Activated B cell treated with CpG ODN at 0.5 μM for 24 hours (primary cell): ENCODE results near the gene SLC35F4. TPM values are rescaled to one million over a fixed set of nuclear protein-coding genes. Genes with fewer than 3 reads are reported as not detected.

Experiments used
- ATAC-seq: fragments of 200-7000 bp; cut with Tn5 transposase; one replicate; pipeline ENCODE4 v1.10.0; 2021; ENCODE audit warnings: low read depth, mild to moderate bottlenecking, moderate library complexity
- CTCF ChIA-PET: fragments of 350-600 bp; sonication (Branson Sonifier 250); formaldehyde crosslinking; loops from one replicate; lab custom pipeline; 2021; ENCODE audit warnings: antibody characterized with exemption; lab: Charles Lee
- POLR2A ChIA-PET: fragments of 350-600 bp; sonication (Branson Sonifier 250); formaldehyde crosslinking; loops from one replicate; lab custom pipeline; 2021; ENCODE audit warnings: antibody characterized with exemption; lab: Charles Lee
- DNase-seq: peaks from one replicate; pipeline ENCODE4 v3.0.0; 2022
- H3K27ac Mint-ChIP-seq: one replicate; pipeline ENCODE4 v1.8.0; 2020; ENCODE audit warnings: mixed read lengths
- H3K27me3 Mint-ChIP-seq: one replicate; pipeline ENCODE4 v1.8.0; 2021; ENCODE audit warnings: mixed read lengths
- H3K36me3 Mint-ChIP-seq: one replicate; pipeline ENCODE4 v1.8.0; 2021; ENCODE audit warnings: low read depth, mixed read lengths
- H3K4me1 Mint-ChIP-seq: one replicate; pipeline ENCODE4 v1.8.0; 2021; ENCODE audit warnings: mixed read lengths
- H3K4me3 Mint-ChIP-seq: one replicate; pipeline ENCODE4 v1.8.0; 2020; ENCODE audit warnings: mild to moderate bottlenecking, mixed read lengths
- H3K9me3 Mint-ChIP-seq: one replicate; pipeline ENCODE4 v1.8.0; 2020; ENCODE audit warnings: mixed read lengths
- intact Hi-C: fragments of 100-400 bp; cut with micrococcal nuclease; formaldehyde crosslinking; loops from one replicate; pipeline ENCODE4 v1.15.1; 2024
- total RNA-seq: library from RNA; stranded (reverse); gene quantifications from 2 replicates; pipeline ENCODE4 v1.2.3, GENCODE V29; 2022
- TF ChIP-seq, protein P1 (sequence below): fragments of 200-600 bp; IDR thresholded peaks from one replicate; pipeline ENCODE4 v1.8.0; 2022; ENCODE audit warnings: antibody characterized with exemption, mild to moderate bottlenecking

The SLC35F4 gene
- total RNA-seq, 1 donor from 2014 or later: not detected

DNA sequence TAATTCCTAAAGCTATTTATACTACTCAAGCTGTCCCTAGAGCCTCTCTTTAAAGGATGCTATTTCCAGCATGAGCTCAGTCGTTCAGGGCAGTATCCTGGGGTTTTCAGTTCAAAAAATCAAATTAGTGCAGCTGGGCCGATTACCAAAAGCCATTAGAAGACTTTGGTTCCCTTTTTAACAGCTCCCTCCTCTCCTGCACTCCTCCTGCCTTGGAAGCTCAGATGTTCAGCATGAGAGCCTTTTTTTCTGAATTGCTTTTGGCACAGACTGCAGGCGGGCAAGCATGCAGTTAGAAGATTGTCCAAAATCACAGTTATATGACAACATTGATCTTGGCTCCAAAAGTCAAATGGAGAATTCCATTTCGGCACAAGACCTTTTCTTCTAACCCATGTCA, 179.6 kb downstream of the SLC35F4 start:
- no peaks in the 10 kb centered on the region for H3K4me1 Mint-ChIP-seq
- no peaks in the 10 kb centered on the region for H3K27me3 Mint-ChIP-seq
- no peak for DNase-seq
- H3K27ac Mint-ChIP-seq: no peak overlapping the region
- H3K4me3 Mint-ChIP-seq: no peak overlapping the region
- ATAC-seq: no peak
- TF ChIP-seq, protein P1, sequence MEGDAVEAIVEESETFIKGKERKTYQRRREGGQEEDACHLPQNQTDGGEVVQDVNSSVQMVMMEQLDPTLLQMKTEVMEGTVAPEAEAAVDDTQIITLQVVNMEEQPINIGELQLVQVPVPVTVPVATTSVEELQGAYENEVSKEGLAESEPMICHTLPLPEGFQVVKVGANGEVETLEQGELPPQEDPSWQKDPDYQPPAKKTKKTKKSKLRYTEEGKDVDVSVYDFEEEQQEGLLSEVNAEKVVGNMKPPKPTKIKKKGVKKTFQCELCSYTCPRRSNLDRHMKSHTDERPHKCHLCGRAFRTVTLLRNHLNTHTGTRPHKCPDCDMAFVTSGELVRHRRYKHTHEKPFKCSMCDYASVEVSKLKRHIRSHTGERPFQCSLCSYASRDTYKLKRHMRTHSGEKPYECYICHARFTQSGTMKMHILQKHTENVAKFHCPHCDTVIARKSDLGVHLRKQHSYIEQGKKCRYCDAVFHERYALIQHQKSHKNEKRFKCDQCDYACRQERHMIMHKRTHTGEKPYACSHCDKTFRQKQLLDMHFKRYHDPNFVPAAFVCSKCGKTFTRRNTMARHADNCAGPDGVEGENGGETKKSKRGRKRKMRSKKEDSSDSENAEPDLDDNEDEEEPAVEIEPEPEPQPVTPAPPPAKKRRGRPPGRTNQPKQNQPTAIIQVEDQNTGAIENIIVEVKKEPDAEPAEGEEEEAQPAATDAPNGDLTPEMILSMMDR: no peak
- ChIA-PET CTCF (no interaction called here), POLR2A (no interaction called here)
- no peaks in the 10 kb centered on the region for H3K36me3 Mint-ChIP-seq
- intact Hi-C loops: no loop called here
- H3K9me3 Mint-ChIP-seq: no peaks in the 10 kb centered on the region

DNA sequence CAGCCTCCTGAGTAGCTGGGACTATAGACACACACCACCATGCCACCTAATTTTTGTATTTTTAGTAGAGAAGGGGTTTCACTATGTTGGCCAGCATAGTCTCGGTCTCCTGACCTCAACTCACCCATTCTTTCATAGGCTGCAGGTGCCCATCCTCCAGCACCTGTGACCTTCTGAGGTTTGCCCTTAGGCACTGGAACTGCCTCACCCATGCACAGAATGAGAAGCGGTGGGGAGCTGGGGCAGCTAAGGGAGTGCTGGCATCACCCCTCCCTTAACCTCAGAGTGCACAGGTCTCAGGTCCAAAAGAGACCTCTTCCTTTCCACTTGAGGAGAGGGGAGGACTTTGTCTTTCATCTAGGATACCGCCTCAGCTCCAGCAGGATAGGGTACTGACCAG, 194.9 kb downstream of the SLC35F4 start:
- Mint-ChIP-seq H3K9me3 (peaks cover 3% of the 10 kb centered on the region), H3K27me3 (no peaks in the 10 kb centered on the region), H3K36me3 (no peaks in the 10 kb centered on the region), H3K4me1 (no peaks in the 10 kb centered on the region), H3K4me3 (no peak overlapping the region), H3K27ac (no peak overlapping the region)
- POLR2A ChIA-PET: no interaction called here
- TF ChIP-seq, protein P1: no peak
- CTCF ChIA-PET: no interaction called here
- DNase-seq (no peak), ATAC-seq (no peak)
- intact Hi-C loops: no loop called here

DNA sequence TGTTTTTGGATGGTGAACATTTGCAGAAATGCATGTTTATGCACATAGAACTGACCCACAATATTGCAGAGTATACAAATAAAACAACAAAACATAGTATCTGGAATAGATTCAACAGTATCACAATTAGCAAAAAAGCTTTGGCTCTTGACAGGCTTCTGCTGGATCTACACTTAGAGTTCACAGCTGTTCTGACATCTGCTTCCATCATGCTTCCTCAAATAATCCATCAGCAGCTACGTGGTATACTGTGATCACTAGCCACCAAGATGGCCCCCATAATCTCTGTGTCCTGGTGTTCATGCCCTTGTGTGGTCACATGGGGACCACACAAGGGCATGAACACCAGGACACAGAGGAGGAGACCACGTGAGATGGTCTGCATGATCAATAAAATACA, 205.7 kb downstream of the SLC35F4 start:
- H3K4me1 Mint-ChIP-seq: no peaks in the 10 kb centered on the region
- POLR2A ChIA-PET: no interaction called here
- no peaks in the 10 kb centered on the region for H3K27me3 Mint-ChIP-seq
- H3K4me3 Mint-ChIP-seq: no peak overlapping the region
- CTCF ChIA-PET: no interaction called here
- peaks cover 9% of the 10 kb centered on the region for H3K9me3 Mint-ChIP-seq
- no peaks in the 10 kb centered on the region for H3K36me3 Mint-ChIP-seq
- intact Hi-C loops: no loop called here
- DNase-seq (no peak), ATAC-seq (no peak)
- H3K27ac Mint-ChIP-seq: no peak overlapping the region
- TF ChIP-seq, protein P1: no peak

DNA sequence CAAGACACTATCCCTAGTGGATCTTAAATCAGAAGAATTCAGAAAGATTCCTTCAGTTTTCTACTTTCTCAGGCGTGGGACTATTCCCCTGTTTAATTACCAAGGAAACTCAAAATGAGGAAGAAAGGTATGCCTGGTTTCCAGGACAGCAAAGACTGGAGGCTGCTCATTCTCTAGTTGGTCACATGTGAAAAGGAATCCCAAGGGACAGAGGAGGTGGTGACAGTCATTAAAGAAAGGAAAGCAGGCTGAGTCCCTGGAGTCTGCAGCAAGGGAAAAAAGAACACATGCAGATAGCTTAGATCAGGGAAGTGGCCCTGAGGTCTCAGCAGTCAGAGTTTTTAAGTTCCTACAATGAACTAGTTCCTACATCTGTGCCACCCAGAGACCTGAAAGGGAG, 206.8 kb downstream of the SLC35F4 start:
- POLR2A ChIA-PET: no interaction called here
- H3K27me3 Mint-ChIP-seq: no peaks in the 10 kb centered on the region
- no peak for DNase-seq
- intact Hi-C loops: no loop called here
- H3K9me3 Mint-ChIP-seq: peaks cover 9% of the 10 kb centered on the region
- CTCF ChIA-PET: no interaction called here
- TF ChIP-seq, protein P1: no peak
- H3K27ac Mint-ChIP-seq: no peak overlapping the region
- no peaks in the 10 kb centered on the region for H3K4me1 Mint-ChIP-seq
- no peak overlapping the region for H3K4me3 Mint-ChIP-seq
- no peaks in the 10 kb centered on the region for H3K36me3 Mint-ChIP-seq
- no peak for ATAC-seq

DNA sequence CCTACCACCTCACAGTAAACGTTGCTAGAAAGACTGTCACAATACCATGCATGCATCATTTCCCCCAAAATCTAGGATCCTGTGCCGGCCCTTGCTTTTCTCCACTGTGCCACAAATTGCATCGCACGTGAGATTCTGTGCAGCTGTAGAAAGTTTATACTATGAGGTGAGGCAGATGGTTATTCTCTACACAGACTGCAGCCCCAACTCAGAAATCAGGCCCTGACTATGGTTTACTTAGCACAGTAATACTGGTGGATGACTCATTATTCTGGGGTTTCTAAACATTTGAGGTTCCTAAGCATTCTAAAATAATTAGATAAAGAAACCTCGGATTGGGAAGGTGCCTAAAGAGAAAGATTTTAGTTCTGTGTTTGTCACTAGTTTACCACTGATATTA, 208.4 kb downstream of the SLC35F4 start:
- no peaks in the 10 kb centered on the region for H3K4me1 Mint-ChIP-seq
- no peak overlapping the region for H3K27ac Mint-ChIP-seq
- ChIA-PET POLR2A (no interaction called here), CTCF (no interaction called here)
- TF ChIP-seq, protein P1: no peak
- intact Hi-C loops: no loop called here
- H3K27me3 Mint-ChIP-seq: no peaks in the 10 kb centered on the region
- no peak overlapping the region for H3K4me3 Mint-ChIP-seq
- H3K36me3 Mint-ChIP-seq: no peaks in the 10 kb centered on the region
- DNase-seq (no peak), ATAC-seq (no peak)
- H3K9me3 Mint-ChIP-seq: peaks cover 4% of the 10 kb centered on the region
